ENCODE results near the gene BUB1.
"Not testable (repeated sequence)": the region's sequence is repeated elsewhere in the genome, so short reads cannot be mapped to it uniquely, and the experiment has no call there.

Gene BUB1

DNA sequence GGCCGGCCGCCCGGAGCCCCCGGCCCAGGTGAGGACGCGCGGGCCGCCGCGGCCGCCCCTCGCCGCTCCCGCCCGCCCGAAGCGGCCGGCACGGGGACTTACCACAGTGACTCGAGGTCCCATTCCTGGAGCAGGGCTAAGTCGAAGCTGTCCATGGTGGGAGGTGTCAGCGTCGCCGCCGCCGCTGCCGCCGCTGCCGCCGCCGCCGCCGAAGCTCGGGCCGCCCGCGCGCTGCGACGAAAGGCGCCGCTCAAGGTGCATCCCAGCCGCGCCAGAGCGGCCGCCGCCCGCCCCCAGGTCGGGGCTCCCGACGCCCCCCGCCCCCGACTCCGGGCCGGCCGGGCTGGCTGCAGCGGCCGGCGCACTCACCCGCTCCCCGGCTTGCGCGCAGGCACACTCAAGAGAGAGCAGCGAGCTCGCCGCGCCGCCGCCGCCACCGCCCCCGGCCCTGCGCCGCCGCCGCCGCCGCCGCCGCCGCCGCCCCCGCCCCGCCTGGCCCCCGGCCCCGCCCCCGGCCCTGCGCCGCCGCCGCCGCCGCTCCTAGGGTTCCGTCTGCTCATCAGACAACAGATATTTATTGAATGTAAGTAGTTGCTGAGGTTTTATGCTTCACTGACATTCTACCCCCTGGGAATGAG lies 67.1 kb downstream of the BUB1 start:
- H3K27ac ChIP-seq (ENCODE audit: low read length), result not testable (repeated sequence)

DNA sequence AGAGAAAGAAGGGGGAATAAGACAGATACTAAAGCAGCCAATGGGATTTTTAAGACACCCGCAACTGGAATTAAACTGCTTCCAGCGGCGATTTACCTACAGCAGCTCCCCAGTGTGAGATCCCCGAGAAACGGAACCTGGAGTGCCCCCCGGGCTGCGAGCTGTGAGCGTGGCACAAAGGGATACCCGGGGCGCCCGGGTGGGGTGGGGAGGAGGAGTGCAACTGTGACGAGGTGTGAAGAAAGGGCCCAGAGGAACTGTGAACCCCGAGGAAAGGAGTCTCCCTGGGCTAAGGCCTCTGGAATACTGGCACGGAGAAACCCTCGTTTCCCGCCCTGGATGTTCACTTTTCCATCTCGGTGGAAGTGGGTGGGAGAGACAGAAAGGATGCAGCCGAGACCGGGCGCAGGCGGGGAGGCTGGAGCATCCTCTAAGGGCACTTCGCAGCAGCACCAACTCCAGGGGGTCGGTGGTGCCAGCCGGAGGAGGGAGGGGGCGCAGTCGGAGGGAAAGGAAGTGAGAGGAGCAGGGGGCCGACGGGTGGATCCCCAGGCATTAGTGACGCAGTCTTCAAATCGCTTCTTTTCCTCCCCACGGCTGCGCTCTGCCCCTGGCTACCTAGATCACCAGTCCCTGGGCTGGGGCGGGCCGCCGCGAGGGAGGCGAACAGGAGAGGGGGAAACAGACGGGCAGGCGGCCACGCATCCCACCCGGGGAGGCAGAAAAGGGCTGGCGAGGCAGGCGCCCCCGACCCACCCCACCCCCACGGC lies 67.8 kb downstream of the BUB1 start:
- H3K27me3 ChIP-seq (ENCODE audit: low read depth, low read length); H3K27ac ChIP-seq (ENCODE audit: low read length); H3K4me1 ChIP-seq (ENCODE audit: control insufficient read depth in 1 of 2, insufficient read depth in 2 of 2, low read length in 2 of 2); H3K9me3 ChIP-seq (ENCODE audit: control insufficient read depth in 1 of 2, low read length in 2 of 2); H3K4me3 ChIP-seq (ENCODE audit: low read depth in 1 of 2, low read length in 2 of 2); H3K36me3 ChIP-seq (ENCODE audit: control insufficient read depth in 1 of 2, insufficient read depth in 2 of 2, low read length in 2 of 2): not testable (repeated sequence)

More for the DNA sequence above, 67.1 kb downstream of the BUB1 start:
- not testable (repeated sequence) for H3K9me3 ChIP-seq (ENCODE audit: control insufficient read depth in 1 of 2, low read length in 2 of 2); H3K4me1 ChIP-seq (ENCODE audit: control insufficient read depth in 1 of 2, insufficient read depth in 2 of 2, low read length in 2 of 2); H3K4me3 ChIP-seq (ENCODE audit: low read depth in 1 of 2, low read length in 2 of 2); H3K36me3 ChIP-seq (ENCODE audit: control insufficient read depth in 1 of 2, insufficient read depth in 2 of 2, low read length in 2 of 2); H3K27me3 ChIP-seq (ENCODE audit: low read depth, low read length)

DNA sequence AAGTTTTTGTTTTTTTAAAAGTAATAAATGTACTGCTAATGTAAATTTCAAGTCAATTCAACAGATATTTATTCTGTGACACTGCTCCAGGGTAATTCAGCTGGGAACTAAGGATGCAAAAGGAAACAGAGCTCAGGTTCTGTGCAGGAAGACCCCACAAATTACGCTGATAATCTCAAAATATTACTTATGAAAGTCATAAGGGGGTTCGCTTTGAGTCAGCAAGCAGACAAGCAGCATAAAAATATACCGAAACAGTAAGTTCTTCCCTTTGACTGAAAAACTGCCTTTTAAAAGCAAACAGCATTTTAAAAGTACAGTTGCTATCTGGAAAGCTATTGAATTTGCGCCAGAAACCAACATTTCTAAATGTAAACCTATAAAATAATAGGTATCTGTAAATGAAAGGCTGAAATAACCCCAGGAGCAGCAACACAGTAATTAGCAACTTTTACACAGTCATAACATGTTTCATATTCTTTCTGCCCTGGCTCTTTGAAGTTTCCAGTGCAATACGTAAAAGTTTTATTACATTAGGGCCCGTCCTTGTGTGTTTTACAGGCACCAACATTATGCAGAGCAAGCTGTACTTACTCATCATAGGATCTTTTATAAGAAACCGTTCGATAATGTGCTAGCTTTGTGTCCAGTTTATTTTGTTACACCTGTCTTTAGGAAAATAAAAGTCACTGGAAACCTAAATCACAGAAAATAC lies 68.9 kb downstream of the BUB1 start:
- not testable (repeated sequence) for H3K27me3 ChIP-seq (ENCODE audit: low read depth, low read length); H3K4me3 ChIP-seq (ENCODE audit: low read depth in 1 of 2, low read length in 2 of 2); H3K36me3 ChIP-seq (ENCODE audit: control insufficient read depth in 1 of 2, insufficient read depth in 2 of 2, low read length in 2 of 2); H3K27ac ChIP-seq (ENCODE audit: low read length); H3K4me1 ChIP-seq (ENCODE audit: control insufficient read depth in 1 of 2, insufficient read depth in 2 of 2, low read length in 2 of 2); H3K9me3 ChIP-seq (ENCODE audit: control insufficient read depth in 1 of 2, low read length in 2 of 2)

DNA sequence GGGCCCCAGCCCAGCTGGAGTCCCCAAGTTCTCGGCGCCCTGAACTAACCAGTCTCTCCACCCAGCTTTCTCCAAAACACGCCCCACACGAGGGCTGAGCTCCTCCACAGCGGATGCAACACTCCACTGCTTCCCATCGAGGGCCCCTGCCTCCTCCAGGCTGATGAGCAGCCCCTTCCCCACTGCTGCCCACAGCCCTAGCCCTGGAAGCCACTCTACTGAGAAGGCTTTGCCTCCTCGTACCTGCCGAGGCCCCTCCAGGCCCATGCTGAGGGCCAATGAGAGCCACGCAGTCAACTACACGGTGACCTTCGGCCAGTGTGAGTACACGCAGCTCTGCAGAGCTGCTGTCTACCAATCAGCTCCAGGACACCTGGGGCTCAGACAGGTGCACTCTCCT lies 72.8 kb downstream of the BUB1 start:
- not testable (repeated sequence) for H3K27me3 ChIP-seq (ENCODE audit: low read depth, low read length); H3K27ac ChIP-seq (ENCODE audit: low read length); H3K36me3 ChIP-seq (ENCODE audit: control insufficient read depth in 1 of 2, insufficient read depth in 2 of 2, low read length in 2 of 2); H3K9me3 ChIP-seq (ENCODE audit: control insufficient read depth in 1 of 2, low read length in 2 of 2); H3K4me3 ChIP-seq (ENCODE audit: low read depth in 1 of 2, low read length in 2 of 2); H3K4me1 ChIP-seq (ENCODE audit: control insufficient read depth in 1 of 2, insufficient read depth in 2 of 2, low read length in 2 of 2)

DNA sequence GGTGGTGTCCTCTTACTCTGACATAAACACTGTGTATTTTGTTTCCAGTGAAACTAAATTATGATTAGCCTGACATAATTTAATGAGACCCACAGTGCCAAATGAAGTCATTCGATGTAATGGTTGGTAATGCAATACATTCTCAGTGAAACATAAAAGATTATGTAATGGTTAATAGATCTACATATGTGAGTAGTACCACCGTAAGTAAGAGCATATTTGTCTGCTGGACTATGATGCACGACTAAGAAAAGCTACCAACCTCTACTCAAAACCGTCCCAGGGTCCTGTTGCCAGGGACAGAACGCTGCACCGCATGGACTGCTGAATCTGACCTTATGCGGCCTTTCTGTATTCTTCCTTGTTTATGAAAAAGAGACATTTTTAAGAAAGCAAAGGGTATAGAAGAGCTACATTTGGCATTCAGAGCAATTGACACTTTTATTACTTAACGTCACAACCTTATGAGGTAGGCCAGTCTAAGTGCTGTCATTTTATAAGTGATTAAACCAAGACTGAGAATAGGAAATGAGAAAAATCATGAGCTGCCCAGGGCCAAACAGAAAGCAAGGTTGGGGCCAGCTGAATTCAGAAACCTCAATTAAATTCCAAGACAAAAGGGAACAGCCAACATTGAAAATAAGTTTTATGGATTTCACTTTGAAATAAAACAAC lies 73.8 kb downstream of the BUB1 start:
- H3K9me3 ChIP-seq (ENCODE audit: control insufficient read depth in 1 of 2, low read length in 2 of 2); H3K27ac ChIP-seq (ENCODE audit: low read length); H3K36me3 ChIP-seq (ENCODE audit: control insufficient read depth in 1 of 2, insufficient read depth in 2 of 2, low read length in 2 of 2); H3K4me1 ChIP-seq (ENCODE audit: control insufficient read depth in 1 of 2, insufficient read depth in 2 of 2, low read length in 2 of 2); H3K4me3 ChIP-seq (ENCODE audit: low read depth in 1 of 2, low read length in 2 of 2); H3K27me3 ChIP-seq (ENCODE audit: low read depth, low read length): not testable (repeated sequence)

DNA sequence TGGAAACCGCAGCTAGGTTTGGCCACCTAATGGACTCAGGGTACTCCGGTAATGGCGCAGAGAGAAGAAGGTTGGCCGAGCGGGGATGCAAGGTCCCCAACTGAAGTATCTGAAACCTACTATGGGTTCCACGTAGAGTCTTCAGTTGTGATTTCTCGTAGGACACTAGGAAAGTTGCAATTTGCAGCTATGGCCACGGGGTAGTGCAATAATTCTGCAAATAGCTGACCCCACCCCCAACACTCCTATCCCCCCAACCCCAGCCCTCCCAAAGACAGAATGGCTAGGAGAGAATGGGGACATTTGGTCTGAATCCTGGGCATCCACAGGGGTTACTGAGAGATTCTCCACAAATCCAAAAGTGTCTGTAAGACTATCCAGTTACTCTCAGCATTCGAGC lies 75.7 kb downstream of the BUB1 start:
- H3K4me1 ChIP-seq (ENCODE audit: control insufficient read depth in 1 of 2, insufficient read depth in 2 of 2, low read length in 2 of 2); H3K36me3 ChIP-seq (ENCODE audit: control insufficient read depth in 1 of 2, insufficient read depth in 2 of 2, low read length in 2 of 2); H3K4me3 ChIP-seq (ENCODE audit: low read depth in 1 of 2, low read length in 2 of 2); H3K27me3 ChIP-seq (ENCODE audit: low read depth, low read length); H3K27ac ChIP-seq (ENCODE audit: low read length); H3K9me3 ChIP-seq (ENCODE audit: control insufficient read depth in 1 of 2, low read length in 2 of 2): not testable (repeated sequence)

DNA sequence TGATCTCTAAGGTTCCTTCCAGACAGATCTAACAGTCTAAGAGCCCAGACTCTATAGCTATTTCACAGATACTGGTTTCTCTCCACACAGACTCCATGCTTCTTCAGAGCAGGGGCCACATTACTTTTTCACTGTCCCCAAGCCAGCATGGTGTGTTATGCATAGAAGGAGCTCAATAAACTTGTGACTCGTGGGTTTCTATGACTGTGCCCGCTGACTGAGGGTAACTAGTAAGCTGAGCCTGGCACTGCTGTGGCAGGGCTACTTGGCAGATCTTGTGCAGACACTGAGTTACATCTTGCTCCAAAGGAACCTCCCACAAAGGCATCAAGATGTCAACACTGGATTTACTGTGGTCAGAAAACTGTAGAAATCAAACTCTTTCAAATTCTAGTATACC lies 85.9 kb downstream of the BUB1 start:
- not testable (repeated sequence) for H3K4me3 ChIP-seq (ENCODE audit: low read depth in 1 of 2, low read length in 2 of 2); H3K9me3 ChIP-seq (ENCODE audit: control insufficient read depth in 1 of 2, low read length in 2 of 2); H3K36me3 ChIP-seq (ENCODE audit: control insufficient read depth in 1 of 2, insufficient read depth in 2 of 2, low read length in 2 of 2); H3K27me3 ChIP-seq (ENCODE audit: low read depth, low read length); H3K27ac ChIP-seq (ENCODE audit: low read length); H3K4me1 ChIP-seq (ENCODE audit: control insufficient read depth in 1 of 2, insufficient read depth in 2 of 2, low read length in 2 of 2)

DNA sequence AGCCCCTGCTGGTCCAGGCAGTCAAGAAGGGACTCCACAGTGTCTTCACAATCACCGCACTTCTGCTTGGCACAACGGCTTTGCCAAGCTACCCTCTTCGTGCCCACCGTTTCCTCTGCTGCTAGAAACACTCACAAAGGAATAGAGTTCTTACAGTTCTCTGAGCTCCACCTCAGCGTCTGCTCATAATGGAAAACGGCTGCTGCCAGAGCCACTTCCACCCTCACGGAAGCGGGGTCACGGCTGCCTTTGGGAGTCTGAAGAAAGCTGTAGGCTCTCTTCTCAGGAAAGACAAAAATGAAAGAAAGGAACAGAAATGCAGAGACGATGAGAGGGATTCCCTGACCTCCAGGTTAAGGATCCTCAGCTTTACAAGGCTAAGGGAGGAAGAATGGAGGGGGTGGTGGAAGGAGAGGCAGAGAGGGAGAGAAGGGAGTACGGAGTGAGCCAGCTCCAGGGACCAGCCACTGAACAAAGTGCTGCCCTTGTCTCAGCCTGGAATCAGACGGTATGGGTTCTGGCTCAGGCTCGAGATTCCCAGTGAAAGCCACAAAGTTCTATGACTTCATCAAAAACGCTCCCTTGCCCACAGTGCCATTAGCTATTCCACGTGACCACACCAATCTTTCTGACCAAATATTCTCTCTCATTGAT lies 88.1 kb downstream of the BUB1 start:
- not testable (repeated sequence) for H3K27me3 ChIP-seq (ENCODE audit: low read depth, low read length); H3K36me3 ChIP-seq (ENCODE audit: control insufficient read depth in 1 of 2, insufficient read depth in 2 of 2, low read length in 2 of 2); H3K27ac ChIP-seq (ENCODE audit: low read length)

DNA sequence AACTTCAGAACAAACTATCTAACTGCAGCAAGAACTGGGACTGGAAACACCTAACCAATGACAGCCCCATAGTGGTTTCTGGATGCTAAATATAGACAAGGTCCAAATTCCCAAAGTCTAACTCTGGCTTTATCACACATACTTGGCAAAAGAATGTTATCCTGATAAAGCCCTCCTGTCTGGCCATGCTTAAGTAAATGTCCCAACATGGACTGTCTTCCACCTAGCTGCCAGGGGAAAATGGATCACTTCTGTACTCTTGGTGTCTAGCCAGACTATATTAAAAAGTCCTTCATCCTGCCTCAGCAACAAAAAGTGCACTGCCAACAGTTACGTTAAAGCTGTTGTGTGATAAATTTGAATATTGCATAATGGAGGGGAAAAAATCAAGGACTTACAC lies 89.3 kb downstream of the BUB1 start:
- not testable (repeated sequence) for H3K27me3 ChIP-seq (ENCODE audit: low read depth, low read length); H3K9me3 ChIP-seq (ENCODE audit: control insufficient read depth in 1 of 2, low read length in 2 of 2); H3K4me1 ChIP-seq (ENCODE audit: control insufficient read depth in 1 of 2, insufficient read depth in 2 of 2, low read length in 2 of 2); H3K27ac ChIP-seq (ENCODE audit: low read length); H3K36me3 ChIP-seq (ENCODE audit: control insufficient read depth in 1 of 2, insufficient read depth in 2 of 2, low read length in 2 of 2); H3K4me3 ChIP-seq (ENCODE audit: low read depth in 1 of 2, low read length in 2 of 2)

More for the DNA sequence above, 88.1 kb downstream of the BUB1 start:
- not testable (repeated sequence) for H3K4me3 ChIP-seq (ENCODE audit: low read depth in 1 of 2, low read length in 2 of 2); H3K4me1 ChIP-seq (ENCODE audit: control insufficient read depth in 1 of 2, insufficient read depth in 2 of 2, low read length in 2 of 2); H3K9me3 ChIP-seq (ENCODE audit: control insufficient read depth in 1 of 2, low read length in 2 of 2)

All from muscle layer of duodenum (tissue), 2 donors.